SK-N-SH (cell line): ENCODE measurements around the gene ENTR1. TPM values are rescaled to one million over a fixed set of nuclear protein-coding genes. Genes with fewer than 3 reads are reported as not detected.

Experiments used
- CTCF ChIA-PET: fragments of 300-600, 350-600 bp; formaldehyde crosslinking; extraction: SDS; loops from one replicate; lab custom pipeline; 2021; lab: Yijun Ruan, JAX
- POLR2A ChIA-PET: fragments of 350-600 bp; sonication (Branson Sonifier 250); formaldehyde crosslinking; extraction: SDS; loops from one replicate; lab custom pipeline; 2020; ENCODE audit warnings: antibody characterized with exemption, inconsistent platforms; lab: Yijun Ruan, JAX
- DNase-seq: peaks from one replicate; pipeline ENCODE4 v3.0.0; 2012
- H2AFZ ChIP-seq: fragments of 200-600 bp; sonication (generic); 2 replicates; pipeline ENCODE4 v1.8.1; 2016; ENCODE audit warnings: antibody characterized with exemption, mild to moderate bottlenecking, low read depth
- H3F3A ChIP-seq: fragments of 200-600 bp; sonication (generic); replicated peaks from 2 replicates; pipeline ENCODE3; 2016; ENCODE audit warnings: antibody characterized with exemption, mild to moderate bottlenecking; ENCODE audit not compliant: insufficient read depth
- H3K27ac ChIP-seq, 2 experiments: fragments of 200-500 bp in 1 of 2; fragments of 200-600 bp in 1 of 2; sonication (Bioruptor generic) in 1 of 2; sonication (generic), shearing (Covaris generic) in 1 of 2; 2 replicates each; pipeline versions ENCODE4 v1.5.1 to v1.6.1; 2014 to 2016; ENCODE audit warnings: low read depth in 2 of 2, inconsistent platforms in 1 of 2, low read length in 1 of 2, mild to moderate bottlenecking in 1 of 2, mixed read lengths in 1 of 2
- H3K27me3 ChIP-seq: fragments of 200-600 bp; sonication (generic), shearing (Covaris generic); 2 replicates; pipeline ENCODE4 v1.6.1; 2016; ENCODE audit warnings: mixed run types; ENCODE audit not compliant: insufficient read depth
- H3K36me3 ChIP-seq, 2 experiments: fragments of 200-500 bp in 1 of 2; fragments of 200-600 bp in 1 of 2; sonication (Bioruptor generic) in 1 of 2; sonication (generic) in 1 of 2; replicated peaks in 1 of 2; 2 replicates each; pipeline versions ENCODE3 to v1.5.1; 2014 to 2016; ENCODE audit warnings: low read length in 1 of 2, mild to moderate bottlenecking in 1 of 2; ENCODE audit not compliant: insufficient read depth in 2 of 2, control insufficient read depth in 1 of 2
- H3K4me1 ChIP-seq, 2 experiments: fragments of 200-500 bp in 1 of 2; fragments of 200-600 bp in 1 of 2; sonication (Bioruptor generic) in 1 of 2; sonication (generic), shearing (Covaris generic) in 1 of 2; 2 replicates each; pipeline versions ENCODE4 v1.5.1 to v1.6.1; 2014 to 2016; ENCODE audit warnings: low read depth in 1 of 2, low read length in 1 of 2, mixed run types in 1 of 2; ENCODE audit not compliant: insufficient read depth in 2 of 2, control insufficient read depth in 1 of 2
- H3K4me2 ChIP-seq: fragments of 200-600 bp; sonication (generic), shearing (Covaris generic); 2 replicates; pipeline ENCODE4 v1.6.1; 2017; ENCODE audit warnings: mixed run types
- H3K4me3 ChIP-seq, 2 experiments: fragments of 200-500 bp in 1 of 2; fragments of 200-600 bp in 1 of 2; sonication (Bioruptor generic) in 1 of 2; sonication (generic), shearing (Covaris generic) in 1 of 2; 2 replicates each; pipeline versions ENCODE4 v1.5.1 to v1.8.1; 2014 to 2016; ENCODE audit warnings: low read depth in 2 of 2, inconsistent platforms in 1 of 2, low read length in 1 of 2, mild to moderate bottlenecking in 1 of 2, mixed read lengths in 1 of 2, moderate library complexity in 1 of 2
- H3K79me2 ChIP-seq: fragments of 200-600 bp; sonication (generic); 2 replicates; pipeline ENCODE4 v1.8.1; 2017; ENCODE audit warnings: mild to moderate bottlenecking; ENCODE audit not compliant: insufficient read depth
- H3K9ac ChIP-seq: fragments of 200-600 bp; sonication (generic); 2 replicates; pipeline ENCODE4 v1.6.1; 2017; ENCODE audit warnings: mixed run types
- H3K9me2 ChIP-seq: fragments of 200-600 bp; sonication (generic); 2 replicates; pipeline ENCODE4 v1.6.1; 2017; ENCODE audit warnings: mixed run types
- H3K9me3 ChIP-seq: fragments of 200-600 bp; sonication (generic); 2 replicates; pipeline ENCODE4 v1.6.1; 2017; ENCODE audit warnings: mixed run types, mild to moderate bottlenecking, moderate library complexity
- H4K20me1 ChIP-seq: fragments of 200-600 bp; sonication (generic); 2 replicates; pipeline ENCODE4 v1.6.1; 2017; ENCODE audit warnings: mild to moderate bottlenecking, mixed run types; ENCODE audit not compliant: insufficient read depth
- CTCF ChIP-seq: fragments of 200-600 bp; sonication (generic); IDR thresholded peaks from 2 replicates; pipeline ENCODE4 v1.6.1; 2017; ENCODE audit warnings: antibody characterized with exemption, mild to moderate bottlenecking, moderate library complexity
- ELF1 ChIP-seq: IDR thresholded peaks from 2 replicates; pipeline ENCODE4 v1.4.0; 2012
- EZH2phosphoT487 ChIP-seq: fragments of 200-600 bp; sonication (generic); IDR thresholded peaks from 2 replicates; pipeline ENCODE4 v1.6.1; 2017; ENCODE audit warnings: low read depth, mixed run types, mild to moderate bottlenecking, antibody characterized with exemption, moderate library complexity, borderline replicate concordance
- FOSL2 ChIP-seq: IDR thresholded peaks from 2 replicates; pipeline ENCODE4 v1.4.0; 2012; ENCODE audit warnings: low read depth, mild to moderate bottlenecking, moderate library complexity, borderline replicate concordance
- FOXM1 ChIP-seq: IDR thresholded peaks from 2 replicates; pipeline ENCODE4 v1.4.0; 2012; ENCODE audit warnings: low read depth, mild to moderate bottlenecking
- IRF3 ChIP-seq: fragments of 150-350 bp; IDR thresholded peaks from 2 replicates; pipeline ENCODE4 v1.6.1; 2016; ENCODE audit warnings: mild to moderate bottlenecking, low read depth, low read length
- NFIC ChIP-seq: IDR thresholded peaks from 2 replicates; pipeline ENCODE4 v1.4.0; 2012; ENCODE audit warnings: borderline replicate concordance
- NRF1 ChIP-seq: IDR thresholded peaks from 2 replicates; pipeline ENCODE4 v1.6.1; 2012; ENCODE audit warnings: low read depth, mild to moderate bottlenecking, low read length
- RCOR1 ChIP-seq: fragments of 150-350 bp; IDR thresholded peaks from 2 replicates; pipeline ENCODE4 v1.6.1; 2017; ENCODE audit warnings: antibody characterized with exemption, low read length
- REST ChIP-seq: IDR thresholded peaks from 2 replicates; pipeline ENCODE4 v1.6.1; 2012; ENCODE audit warnings: mild to moderate bottlenecking, low read depth, low read length, moderate library complexity
- SMC3 ChIP-seq: IDR thresholded peaks from 2 replicates; pipeline ENCODE4 v1.6.1; 2012; ENCODE audit warnings: low read depth, low read length, improper control_type of control experiment
- TAF1 ChIP-seq: IDR thresholded peaks from 2 replicates; pipeline ENCODE4 v1.6.1; 2012; ENCODE audit warnings: low read depth, mild to moderate bottlenecking, low read length, moderate library complexity, borderline replicate concordance
- TCF12 ChIP-seq: IDR thresholded peaks from 2 replicates; pipeline ENCODE4 v1.4.0; 2012
- TEAD4 ChIP-seq: IDR thresholded peaks from 2 replicates; pipeline ENCODE4 v1.4.0; 2012; ENCODE audit warnings: mild to moderate bottlenecking, borderline replicate concordance; ENCODE audit not compliant: insufficient read depth
- YY1 ChIP-seq: IDR thresholded peaks from 2 replicates; pipeline ENCODE4 v1.4.0; 2012; ENCODE audit warnings: low read depth, mild to moderate bottlenecking
- WGBS: methylation state at CpG from one replicate; pipeline ENCODE4 v1.1.6; 2017; ENCODE audit warnings: low lambda C conversion rate; 5-methylcytosine and 5-hydroxymethylcytosine counted together
- polyA plus RNA-seq, 3 experiments: library from polyadenylated mRNA; depleted of rRNA; stranded (reverse); fragments of >200 nt; gene quantifications; 2 replicates each; pipeline ENCODE4 v1.2.3, GENCODE V29; 2012
- TF ChIP-seq, protein P1 (sequence below): IDR thresholded peaks from 2 replicates; pipeline ENCODE4 v1.4.0; 2012; ENCODE audit warnings: low read depth, borderline replicate concordance

ENTR1 gene
- polyA plus RNA-seq, 1 of the 3 experiments (the other 2 are of a cell fraction): 71.3 TPM

DNA sequence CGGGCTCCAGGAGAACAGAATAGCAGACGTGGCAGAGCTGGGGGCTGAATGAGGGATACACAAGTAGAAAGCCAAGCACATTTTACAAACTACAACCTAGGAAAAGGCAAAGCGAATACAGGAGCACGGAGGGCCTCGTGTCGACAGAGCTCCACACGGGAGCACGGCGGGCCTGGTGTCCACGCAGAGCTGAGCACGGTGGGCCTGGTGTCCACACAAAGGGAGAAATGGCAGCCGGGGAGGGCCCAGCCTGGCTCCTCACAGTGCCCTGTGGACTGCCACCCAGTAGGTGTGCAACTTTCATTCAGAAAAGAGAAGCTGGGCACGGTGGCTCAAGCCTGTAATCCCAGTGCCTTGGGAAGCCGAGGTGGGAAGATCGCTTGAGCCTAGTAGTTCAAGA, 32.7 kb upstream of the ENTR1 start:
- Histone ChIP-seq H3K9ac (no peak overlapping the region), H4K20me1 (peaks cover 29% of the 10 kb centered on the region), H3K4me1 (peaks cover 0 to 4% of the 10 kb centered on the region in 2 experiments; a peak in 1 of 4 replicates), H3K27me3 (no peaks in the 10 kb centered on the region), H3K9me2 (no peaks in the 10 kb centered on the region), H3K9me3 (no peaks in the 10 kb centered on the region), H3K4me2 (no peak overlapping the region), H3F3A (peaks cover 30% of the 10 kb centered on the region), H3K79me2 (peaks cover 14% of the 10 kb centered on the region), H3K27ac (no peak overlapping the region), H3K36me3 (peaks cover 29 to 68% of the 10 kb centered on the region in 2 experiments), H3K4me3 (no peak overlapping the region), H2AFZ (no peak overlapping the region)
- WGBS: over 99% methylated on average over 15 of the region's 15 CpGs
- TF ChIP-seq TCF12 (no peak), SMC3 (no peak), IRF3 (no peak), YY1 (no peak), NRF1 (no peak), FOSL2 (no peak), RCOR1 (no peak), NFIC (no peak)
- ChIA-PET POLR2A (no interaction called here), CTCF (interaction anchor here (0.6 to 1.4 kb wide), 2 partner anchors 15 to 468 kb away, joined by 3 to 4 read pairs; no protein-coding TSS in a partner anchor)
- no peak for DNase-seq

DNA sequence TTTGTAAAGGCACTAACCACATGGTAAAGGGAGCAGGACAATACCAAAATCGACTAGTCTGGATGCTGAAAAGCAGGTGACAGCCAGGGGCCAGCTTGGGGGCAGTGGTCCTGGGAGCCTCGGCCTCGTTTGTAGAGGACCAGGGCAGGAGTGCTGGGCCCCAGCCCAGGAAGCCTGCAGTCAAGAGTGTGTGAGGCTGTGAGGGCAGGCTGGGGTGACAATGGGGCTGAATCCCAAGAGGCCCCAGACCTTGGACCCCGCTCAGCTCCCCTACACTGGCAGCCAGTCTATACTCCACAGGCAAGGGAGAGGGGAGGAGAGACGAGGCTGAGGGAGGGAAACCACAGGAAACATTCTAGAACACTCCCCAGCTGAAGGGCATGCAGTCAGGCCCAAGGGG, 31.9 kb upstream of the ENTR1 start:
- Histone ChIP-seq H3K27ac (no peak overlapping the region), H3K36me3 (peaks cover 26 to 59% of the 10 kb centered on the region in 2 experiments), H3K9me3 (no peaks in the 10 kb centered on the region), H2AFZ (no peak overlapping the region), H3F3A (peaks cover 30% of the 10 kb centered on the region), H3K79me2 (peaks cover 22% of the 10 kb centered on the region), H3K4me2 (no peak overlapping the region), H3K9ac (no peak overlapping the region), H3K27me3 (no peaks in the 10 kb centered on the region), H3K9me2 (no peaks in the 10 kb centered on the region), H4K20me1 (peaks cover 37% of the 10 kb centered on the region), H3K4me1 (peaks cover 0 to 13% of the 10 kb centered on the region in 2 experiments; a peak in 1 of 4 replicates), H3K4me3 (no peak overlapping the region)
- DNase-seq: no peak
- POLR2A ChIA-PET: no interaction called here
- 100% methylated on average over 5 of the region's 5 CpGs for WGBS
- CTCF ChIA-PET: interaction anchor here (1.2 to 1.4 kb wide), 2 partner anchors 16 to 43 kb away, joined by 4 to 5 read pairs; no protein-coding TSS in a partner anchor
- no peak for TF ChIP-seq FOXM1
- TF ChIP-seq TAF1: no peak
- TF ChIP-seq, protein P1, sequence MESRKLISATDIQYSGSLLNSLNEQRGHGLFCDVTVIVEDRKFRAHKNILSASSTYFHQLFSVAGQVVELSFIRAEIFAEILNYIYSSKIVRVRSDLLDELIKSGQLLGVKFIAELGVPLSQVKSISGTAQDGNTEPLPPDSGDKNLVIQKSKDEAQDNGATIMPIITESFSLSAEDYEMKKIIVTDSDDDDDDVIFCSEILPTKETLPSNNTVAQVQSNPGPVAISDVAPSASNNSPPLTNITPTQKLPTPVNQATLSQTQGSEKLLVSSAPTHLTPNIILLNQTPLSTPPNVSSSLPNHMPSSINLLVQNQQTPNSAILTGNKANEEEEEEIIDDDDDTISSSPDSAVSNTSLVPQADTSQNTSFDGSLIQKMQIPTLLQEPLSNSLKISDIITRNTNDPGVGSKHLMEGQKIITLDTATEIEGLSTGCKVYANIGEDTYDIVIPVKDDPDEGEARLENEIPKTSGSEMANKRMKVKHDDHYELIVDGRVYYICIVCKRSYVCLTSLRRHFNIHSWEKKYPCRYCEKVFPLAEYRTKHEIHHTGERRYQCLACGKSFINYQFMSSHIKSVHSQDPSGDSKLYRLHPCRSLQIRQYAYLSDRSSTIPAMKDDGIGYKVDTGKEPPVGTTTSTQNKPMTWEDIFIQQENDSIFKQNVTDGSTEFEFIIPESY: no peak
- no peak for TF ChIP-seq NFIC
- TF ChIP-seq FOSL2: no peak
- TF ChIP-seq TCF12: no peak
- TF ChIP-seq CTCF: no peak
- no peak for TF ChIP-seq YY1
- TF ChIP-seq IRF3: no peak
- TF ChIP-seq EZH2phosphoT487: no peak
- no peak for TF ChIP-seq ELF1
- no peak for TF ChIP-seq TEAD4
- TF ChIP-seq REST: no peak
